NCI-H1105 treated with DMSO at 0.1 percent for 48 hours (cell line): ENCODE data around the gene MRRF.
A peak's percentile ranks its signal among the peaks of the same experiment; 100 is the strongest.

Experiments used
- DNase-seq: peaks from one replicate; lab custom pipeline; 2025; lab: John Stamatoyannopoulos, UW

The MRRF gene

DNA sequence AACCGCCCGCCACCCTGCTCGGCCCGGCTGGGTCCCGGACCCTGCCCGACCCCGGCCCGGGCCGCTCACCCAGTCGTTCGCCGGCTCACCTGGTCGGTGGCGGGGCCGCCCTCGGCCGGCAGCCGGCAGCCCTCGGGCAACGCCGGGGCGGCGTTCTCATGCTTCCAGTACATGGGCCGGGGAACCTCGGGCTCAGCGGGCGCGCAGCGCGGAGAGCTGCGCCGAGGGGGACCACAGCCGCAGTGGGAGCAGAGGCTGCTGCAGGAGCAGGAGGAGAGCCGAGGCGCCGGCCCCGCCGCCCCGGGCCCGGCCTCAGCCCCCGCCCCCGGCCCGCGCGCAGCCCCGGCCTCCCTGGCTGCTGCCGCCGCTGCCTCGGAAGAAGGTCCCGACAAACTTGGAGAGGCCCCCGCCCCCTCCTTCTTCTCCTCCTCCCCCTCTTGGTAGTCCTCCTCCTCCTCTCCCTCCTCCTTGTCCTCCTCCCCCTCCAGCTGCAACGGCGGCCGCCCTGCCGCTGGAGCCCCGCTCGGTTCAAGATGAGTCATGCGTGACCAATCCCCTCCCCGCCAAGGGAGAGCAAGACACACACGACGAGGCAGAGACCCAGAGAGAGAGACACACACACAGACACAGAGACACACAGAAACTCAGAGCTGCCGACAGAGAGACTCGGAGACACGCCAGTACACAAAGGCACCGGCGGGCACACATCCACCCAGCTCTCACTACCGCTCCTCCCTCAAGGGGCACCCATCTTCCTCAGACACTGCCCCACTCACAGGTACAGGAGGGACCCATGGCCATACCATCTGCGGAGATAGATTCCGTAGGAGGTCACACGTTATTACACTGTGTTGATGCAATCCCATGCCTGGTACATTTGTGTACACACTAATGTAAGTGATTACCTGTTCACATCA lies 35.9 kb upstream of the MRRF start, which contains the start of gene LHX6:
TSS of gene LHX6 (minus strand) at position 390 of the 917 bp plus-strand sequence. CDS start at position 173, 217 bp downstream.
- peak; percentile 31 for DNase-seq

DNA sequence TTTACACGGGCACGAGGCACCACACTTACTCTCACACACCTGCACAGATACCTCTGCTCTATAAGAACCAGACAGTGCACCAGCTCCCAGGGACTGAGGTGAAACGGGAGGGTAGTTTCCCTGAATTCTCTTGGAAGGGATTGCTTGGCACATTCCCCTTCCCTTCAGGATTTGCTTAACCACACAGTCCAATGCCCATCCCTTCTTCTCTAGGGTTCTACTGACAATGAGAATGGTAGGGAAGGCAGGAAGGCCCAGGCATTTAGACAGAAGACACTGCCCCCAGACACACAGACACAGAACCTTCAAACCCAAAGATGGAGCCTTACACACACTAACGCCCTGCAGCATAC lies 35.2 kb upstream of the MRRF start:
- no peak for DNase-seq

- no peak for DNase-seq
Observed at GRCh38 chr9:122232796-122233306, 31.8 kb upstream of the MRRF start.

DNA sequence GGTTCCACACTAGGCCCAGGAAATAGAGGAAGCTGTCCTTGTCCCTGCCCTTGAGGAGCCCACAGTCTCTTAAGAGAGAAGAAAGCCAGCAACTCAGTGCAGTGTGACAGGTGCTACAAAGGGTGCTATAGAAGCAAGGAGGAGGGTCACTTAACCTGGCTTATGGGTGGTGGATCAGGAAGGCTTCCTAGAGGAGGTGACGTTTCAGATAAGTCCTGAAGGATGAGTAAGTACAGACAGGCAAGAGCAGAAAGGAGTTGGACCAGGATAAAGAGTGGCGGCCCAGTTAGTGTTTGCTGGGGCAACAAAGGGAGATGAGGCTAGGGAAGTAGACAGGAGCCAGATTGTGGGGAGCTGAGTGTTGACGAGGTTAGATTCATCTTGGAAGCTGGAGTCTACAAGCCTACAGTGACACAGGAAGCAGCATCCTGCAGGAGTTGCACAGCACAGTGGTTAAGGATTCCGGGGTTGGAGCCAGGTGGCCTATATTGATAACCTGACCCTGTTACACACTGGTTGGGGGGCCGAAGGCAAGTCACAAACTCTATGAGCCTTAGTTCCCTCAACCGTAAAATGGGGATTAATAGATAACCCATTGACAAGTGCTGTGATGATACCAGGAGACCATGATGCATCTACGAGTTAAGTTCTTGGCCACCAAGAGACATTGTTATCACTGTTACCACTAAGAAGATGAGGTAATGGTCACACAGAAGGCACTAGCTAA lies 30.5 kb upstream of the MRRF start:
- DNase-seq: no peak

DNA sequence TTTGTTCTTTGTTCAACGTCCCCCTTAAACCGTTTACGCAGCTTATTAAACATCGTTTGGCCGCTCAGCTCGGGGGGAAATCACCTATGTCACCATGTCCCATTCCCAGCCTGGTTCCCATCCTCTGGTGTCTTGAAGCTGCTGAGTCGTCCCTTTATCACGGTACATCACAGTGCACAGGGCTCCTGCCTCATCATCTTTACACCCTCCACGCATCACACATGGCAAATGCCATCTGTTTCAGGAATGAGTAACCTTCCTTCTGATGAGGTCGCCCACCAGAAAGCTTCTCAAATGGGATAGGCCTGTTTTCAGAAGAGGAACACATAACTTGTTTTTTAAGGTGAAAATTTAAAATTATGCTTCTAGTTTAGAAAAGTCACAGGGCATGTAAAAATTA lies 28.0 kb upstream of the MRRF start:
- DNase-seq: no peak

DNA sequence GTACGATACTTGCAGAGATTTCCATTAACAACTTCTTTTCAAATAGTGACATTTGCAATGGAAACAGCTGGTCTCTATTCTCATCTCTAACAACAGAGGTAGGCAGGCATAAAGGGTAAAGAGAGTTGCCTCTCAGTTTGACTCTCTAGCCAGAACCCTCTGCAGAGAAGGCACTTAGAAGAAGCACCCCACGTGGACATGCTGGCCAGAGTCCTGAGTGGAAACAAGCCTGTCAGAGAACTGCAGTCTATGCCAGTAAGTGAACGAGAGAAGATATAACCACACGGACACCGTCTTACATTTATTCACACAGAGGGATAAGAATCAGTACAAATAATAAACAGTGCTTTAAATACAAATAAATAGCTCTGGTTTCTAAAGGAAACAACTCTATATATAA lies 25.0 kb upstream of the MRRF start:
- no peak for DNase-seq

DNA sequence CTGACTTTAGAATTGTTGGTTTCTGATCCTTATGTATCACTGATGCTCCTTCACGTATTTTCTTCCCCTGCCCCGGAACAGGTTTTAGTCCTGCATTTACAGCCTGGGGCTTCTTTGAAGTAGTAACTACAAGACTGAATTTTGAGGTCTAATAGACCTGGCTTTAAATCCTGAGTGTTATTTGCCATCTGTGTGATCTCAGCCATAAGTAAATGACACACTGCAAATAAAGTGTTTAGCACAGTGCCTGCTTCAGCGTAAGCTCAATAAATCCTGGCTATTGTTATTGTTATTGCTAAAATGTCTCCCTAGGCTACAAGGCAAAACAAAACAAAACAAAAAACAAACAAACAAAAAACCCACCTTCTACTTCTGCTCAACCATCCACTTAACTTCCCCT lies 20.3 kb upstream of the MRRF start:
- DNase-seq: no peak

DNA sequence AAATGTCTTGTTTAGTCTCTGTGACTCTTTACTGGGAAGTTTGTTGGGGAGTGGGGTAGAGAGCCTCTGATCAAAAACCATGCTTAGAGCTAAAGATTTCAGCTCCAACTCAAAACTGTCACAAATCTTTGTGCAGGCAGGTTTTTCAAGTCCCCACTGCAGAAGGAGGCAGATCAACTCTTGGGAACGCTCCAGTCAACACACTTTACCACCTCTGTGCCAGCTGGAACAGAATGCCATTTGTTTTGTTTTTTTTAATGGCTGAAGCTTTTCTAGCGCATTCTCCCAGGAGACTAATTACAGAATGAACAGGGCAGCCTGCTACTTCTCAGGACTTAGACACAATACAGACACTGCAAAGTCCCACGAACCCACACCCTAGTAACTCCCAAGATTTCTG lies 18.0 kb upstream of the MRRF start:
- DNase-seq: no peak

DNA sequence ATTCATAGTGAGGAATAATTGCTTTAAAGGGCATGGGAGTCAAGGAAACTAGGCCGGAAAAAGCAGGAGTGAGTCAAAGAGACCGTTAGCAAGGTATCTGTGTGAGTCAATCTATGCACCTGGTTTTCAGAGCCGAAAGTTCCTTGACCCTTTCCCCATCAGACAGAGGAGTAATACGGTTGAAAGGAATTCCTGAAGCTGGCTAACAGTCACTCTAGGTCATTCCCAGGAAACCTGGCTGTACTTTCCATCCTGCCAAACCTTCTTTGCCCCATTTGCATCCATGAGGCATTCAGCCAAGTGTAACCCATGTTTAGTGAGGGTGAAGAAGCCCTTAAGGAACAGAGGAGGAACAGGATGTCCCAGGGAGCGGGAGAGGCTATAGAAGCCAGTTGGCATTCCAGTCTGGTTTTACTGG lies 16.2 kb upstream of the MRRF start:
- no peak for DNase-seq

- no peak for DNase-seq
Observed at GRCh38 chr9:122251351-122251750, 13.3 kb upstream of the MRRF start.

GRCh38 chr9:122252796-122253195 lies 11.9 kb upstream of the MRRF start:
- DNase-seq: no peak

- DNase-seq: no peak
Observed at GRCh38 chr9:122254761-122255160, 9.9 kb upstream of the MRRF start.

DNA sequence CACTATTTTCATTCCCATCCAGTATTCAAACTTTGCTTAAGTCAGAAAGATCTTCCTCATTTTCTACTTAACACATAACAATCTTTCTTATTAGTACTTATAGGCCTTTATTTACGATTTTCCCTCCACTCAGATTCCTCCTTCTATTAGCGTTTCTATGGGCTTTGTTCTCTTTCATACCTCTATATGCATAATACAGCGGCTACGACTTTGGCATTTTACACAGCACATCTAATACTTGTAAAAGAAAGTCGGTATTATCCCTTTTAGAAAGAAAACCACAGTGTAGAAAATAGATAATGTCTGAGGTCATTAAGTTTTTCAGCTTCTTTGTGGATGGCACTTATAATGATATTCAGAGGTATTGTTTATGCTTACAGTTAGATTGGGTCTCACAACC lies 8.5 kb upstream of the MRRF start:
- DNase-seq: no peak

DNA sequence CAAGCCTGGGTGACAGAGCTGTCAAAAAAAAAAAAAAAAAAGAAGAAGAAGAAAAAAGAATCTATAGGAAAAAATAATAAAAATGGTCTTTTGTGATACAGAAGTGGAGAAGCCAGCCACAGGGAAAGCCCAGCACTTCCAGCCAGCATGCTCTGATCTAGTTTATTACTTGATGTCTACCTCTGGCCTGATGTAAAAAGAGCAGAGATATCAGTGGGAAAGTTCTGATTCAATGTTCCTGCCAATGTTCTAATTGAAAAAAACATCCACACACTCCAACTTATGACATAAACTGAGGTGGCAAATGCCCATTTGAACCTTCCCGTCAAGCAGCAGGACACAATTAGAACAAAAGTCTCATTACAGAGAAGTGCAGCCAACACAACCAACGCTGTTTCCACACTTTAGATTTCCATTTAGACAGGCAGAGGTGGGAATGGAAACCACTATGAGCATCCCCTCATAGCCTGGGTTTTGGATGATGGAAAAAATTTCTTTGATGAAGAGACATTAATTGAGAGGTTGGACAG lies 5.7 kb upstream of the MRRF start:
- DNase-seq: no peak

GRCh38 chr9:122261469-122261881 lies 3.2 kb upstream of the MRRF start:
- peak; percentile 71 for DNase-seq

- no peak for DNase-seq
Observed at GRCh38 chr9:122262073-122262472, 2.6 kb upstream of the MRRF start.

DNA sequence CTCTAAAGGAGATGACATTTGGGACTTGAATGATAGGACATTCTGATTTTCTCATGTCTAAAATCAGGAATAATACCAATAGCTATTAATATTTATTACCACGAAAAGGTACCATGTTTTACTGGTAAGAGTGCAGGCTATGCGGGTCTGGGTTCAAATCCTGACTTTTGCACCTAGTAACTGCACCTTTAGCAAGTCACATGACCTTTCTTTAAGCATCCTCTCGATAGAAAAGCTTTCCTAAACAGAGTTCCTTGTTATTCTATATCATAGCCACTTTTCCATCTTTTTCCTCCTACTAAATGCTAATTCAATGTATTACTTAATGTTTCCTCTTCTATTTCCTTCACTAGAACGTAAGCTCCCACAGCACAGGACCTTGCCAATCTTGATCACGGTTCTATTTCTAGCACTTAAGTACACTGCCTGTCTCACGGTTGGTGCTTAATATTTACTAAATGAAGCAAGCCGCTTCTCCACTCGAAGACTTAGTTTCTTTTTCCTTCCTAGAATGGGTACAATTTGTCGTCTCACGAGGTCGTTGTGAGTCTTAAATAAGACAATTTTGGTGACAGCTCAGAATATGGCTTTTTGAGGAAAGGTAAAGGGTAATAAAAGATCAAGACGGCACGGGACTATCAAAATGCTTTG lies 858 bp upstream of the MRRF start:
- no peak for DNase-seq

DNA sequence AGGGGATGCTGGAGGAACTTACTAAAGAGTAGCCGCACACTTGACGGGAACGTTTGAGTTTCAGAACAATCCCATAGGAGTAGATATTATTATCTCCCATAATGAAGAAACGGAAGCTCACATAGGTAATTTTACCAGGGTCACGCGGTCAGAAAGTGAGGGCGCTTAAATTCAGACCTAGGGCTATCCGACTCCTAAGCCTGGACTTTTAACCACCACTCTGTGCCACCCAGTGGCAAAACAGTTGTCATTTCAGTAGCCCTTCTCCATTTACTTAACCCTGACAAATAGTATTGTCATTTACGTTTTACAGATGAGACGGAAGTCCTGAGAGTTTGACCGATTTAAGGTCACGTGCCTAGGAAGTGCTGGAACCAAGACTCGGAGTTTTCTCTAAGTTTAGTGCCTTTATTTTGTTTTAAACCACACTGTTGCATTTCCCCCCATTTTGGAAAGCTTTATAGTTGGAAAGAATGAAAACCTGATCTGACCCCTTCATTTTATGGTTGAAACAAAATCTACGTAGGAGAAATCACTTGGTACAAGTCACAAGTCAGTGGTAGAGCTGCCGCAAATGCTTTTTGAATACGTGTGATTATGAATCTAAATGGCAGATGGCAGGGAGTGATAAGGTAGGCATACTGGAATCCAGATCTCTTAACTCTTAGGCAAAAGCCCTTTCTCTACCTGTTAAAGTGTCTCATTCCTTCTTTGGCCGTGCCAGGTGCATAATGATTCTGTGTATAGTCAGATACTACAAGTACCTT lies 650 bp downstream of the MRRF start:
- no peak for DNase-seq

GRCh38 chr9:122268041-122268814 lies 3.5 kb downstream of the MRRF start:
- DNase-seq: no peak

DNA sequence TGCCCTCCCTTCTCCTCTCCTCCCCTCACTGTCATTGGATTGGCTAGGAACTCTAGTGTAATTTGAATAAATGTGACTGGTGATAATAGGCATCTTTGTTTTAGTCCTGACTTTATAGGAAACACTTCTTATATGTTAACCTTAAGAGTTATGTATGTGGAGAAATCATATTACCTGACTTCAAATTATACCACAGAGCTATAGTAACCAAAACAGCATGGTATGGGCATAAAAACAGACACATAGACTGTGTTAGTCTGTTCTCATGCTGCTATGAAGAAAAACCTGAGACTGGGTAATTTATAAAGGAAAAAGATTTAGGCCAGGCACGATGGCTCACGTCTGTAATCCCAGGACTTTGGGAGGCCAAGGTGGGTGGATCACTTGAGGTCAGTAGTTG lies 9.4 kb downstream of the MRRF start:
- no peak for DNase-seq

DNA sequence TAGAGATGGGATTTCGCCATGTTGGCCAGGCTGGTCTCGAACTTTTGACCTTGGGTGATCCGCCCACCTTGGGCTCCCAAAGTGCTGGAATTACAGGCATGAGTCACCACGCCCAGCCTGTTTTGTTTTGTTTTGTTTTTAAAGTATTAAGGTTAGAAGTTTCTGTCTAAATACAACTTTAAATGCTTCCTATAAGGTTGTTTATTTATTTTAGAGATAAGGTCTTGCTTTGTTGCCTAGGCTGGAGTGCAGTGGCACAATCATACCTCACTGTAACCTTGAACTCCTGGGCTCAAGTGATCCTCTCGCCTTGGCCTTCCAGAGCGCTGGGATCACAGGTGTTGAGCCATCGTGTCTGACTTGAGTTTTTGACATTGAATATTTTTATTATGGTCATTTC lies 11.4 kb downstream of the MRRF start:
- DNase-seq: no peak
